GM21528 (cell line): ENCODE results near the gene FOXK2.
A peak's percentile ranks its signal among the peaks of the same experiment; 100 is the strongest.
"Not testable (repeated sequence)": the region's sequence is repeated elsewhere in the genome, so short reads cannot be mapped to it uniquely, and the experiment has no call there.

ENCODE experiments used
- ATAC-seq: cut with Tn5 transposase; IDR thresholded peaks from one replicate; pipeline ENCODE4 v1.9.1; 2021; ENCODE audit warnings: mild to moderate bottlenecking, moderate library complexity; ENCODE audit not compliant: unreplicated experiment, low FRiP score

The FOXK2 gene

DNA sequence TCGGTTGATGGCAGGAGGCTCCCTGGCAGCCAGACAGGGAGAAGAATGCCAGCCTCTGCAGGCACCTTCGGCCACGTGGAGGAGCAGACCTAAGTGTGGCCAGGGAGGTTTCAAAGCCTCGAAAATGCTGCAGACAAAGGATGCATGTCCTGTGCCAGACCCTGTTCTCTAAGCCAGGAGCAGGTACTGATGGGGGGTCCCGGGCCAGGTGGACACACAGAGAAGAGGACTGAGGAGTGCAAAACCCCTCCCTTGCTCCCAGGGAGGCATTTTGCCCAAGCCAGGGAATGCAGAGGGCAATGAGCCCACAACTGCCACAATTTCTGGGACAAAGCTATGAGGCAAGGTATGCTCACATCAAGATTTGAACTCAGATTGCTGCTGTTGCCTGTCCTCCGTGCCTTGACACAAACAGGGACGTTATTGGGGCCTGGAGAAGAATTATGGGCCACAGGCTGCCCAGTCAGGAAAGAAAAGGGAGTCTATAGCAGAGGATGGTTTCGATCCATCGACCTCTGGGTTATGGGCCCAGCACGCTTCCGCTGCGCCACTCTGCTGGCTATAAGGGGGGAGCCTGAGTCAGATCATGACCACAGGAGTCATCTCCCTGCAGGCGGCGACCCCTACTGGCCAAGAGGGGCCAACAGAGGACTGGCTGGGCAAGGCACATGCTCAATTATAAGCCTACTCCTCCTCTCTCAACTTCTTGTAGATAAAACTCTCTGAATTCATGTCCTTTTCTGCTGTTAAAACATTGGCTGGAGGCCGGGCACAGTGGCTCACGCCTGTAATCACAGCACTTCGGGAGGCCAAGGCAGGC lies 25.1 kb upstream of the FOXK2 start:
- ATAC-seq, result peak; percentile 46

DNA sequence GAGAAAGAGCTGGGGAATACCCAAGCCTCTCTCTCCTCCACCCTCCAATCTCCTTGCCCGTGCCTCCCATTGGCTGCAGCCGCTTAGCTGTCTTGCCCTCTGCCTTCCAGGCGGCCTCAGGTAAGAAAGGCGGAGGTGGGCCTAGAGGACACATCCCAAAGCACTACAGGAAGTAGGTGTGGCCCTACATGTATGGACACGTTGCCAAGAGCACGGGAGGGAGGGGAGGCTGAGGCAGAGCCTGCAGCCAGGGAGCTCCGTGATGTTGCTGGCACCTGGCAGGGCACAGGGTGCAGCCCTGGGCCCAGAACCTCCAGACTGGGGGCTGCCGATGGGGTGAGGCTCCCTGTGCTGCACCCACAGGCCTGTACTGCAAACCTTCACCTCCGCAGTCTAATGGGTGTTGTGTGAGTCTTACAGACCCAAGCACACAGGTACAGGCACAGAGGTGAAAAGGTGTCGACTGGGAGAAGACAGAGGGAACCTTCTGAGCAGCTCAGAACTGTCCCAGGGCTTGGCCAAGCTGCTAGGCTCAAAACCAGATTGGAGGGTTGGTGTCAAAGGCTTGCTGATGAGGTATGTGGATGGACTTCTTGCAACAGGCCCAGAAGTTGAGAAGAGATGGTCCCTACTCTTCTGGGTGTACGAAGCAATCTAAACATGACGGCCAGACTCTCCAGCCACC lies 23.5 kb upstream of the FOXK2 start:
- no peak for ATAC-seq

- peak; percentile 58 for ATAC-seq
These were observed 22.8 kb upstream of the FOXK2 start for GRCh38 chr17:82496529-82497434.

- no peak for ATAC-seq
These were observed 21.8 kb upstream of the FOXK2 start for GRCh38 chr17:82497483-82498405.

GRCh38 chr17:82502207-82502606 lies 17.3 kb upstream of the FOXK2 start:
- ATAC-seq, result no peak

- ATAC-seq, result no peak
These were observed 16.3 kb upstream of the FOXK2 start for GRCh38 chr17:82503094-82503727.

- ATAC-seq, result no peak
These were observed 15.7 kb upstream of the FOXK2 start for GRCh38 chr17:82503728-82504308.

DNA sequence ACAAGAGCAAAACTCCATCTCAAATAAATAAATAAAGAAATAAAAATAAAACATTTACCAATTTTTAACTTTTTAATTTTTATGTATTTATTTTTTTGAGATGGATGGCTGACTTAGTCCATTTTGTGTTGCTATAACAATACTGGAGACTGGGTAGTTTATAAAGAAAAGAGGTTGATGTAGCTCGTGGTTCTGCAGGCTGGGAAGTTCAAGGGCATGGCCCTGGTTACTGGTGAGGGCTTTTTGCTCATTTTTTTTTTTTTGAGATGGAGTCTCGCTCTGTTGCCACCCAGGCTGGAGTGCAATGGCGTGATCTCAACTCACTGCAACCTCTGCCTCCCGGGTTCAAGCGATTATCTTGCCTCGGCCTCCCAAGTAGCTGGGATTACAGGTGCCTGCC lies 14.2 kb upstream of the FOXK2 start:
- ATAC-seq, result no peak

DNA sequence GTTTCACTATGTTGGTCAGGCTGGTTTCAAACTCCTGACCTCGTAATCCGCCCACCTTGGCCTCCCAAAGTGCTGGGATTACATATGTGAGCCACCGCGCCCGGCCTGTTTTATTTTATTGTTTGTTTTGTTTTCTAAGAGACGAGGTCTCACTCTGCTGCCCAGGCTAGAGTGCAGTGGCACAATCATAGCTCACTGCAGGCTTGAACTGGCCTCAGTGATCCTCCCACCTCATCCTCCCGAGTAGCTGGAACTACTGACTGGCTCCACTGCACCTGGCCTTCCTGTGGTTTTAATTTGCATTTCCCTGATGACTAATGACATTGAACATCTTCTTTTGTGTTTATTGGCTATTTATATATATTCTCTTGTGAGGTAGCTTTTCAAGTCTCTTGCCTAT lies 13.1 kb upstream of the FOXK2 start:
- ATAC-seq, result peak; percentile 84

- no peak for ATAC-seq
These were observed 11.8 kb upstream of the FOXK2 start for GRCh38 chr17:82507631-82508175.

GRCh38 chr17:82511642-82512041 lies 7.9 kb upstream of the FOXK2 start:
- ATAC-seq, result not testable (repeated sequence)

DNA sequence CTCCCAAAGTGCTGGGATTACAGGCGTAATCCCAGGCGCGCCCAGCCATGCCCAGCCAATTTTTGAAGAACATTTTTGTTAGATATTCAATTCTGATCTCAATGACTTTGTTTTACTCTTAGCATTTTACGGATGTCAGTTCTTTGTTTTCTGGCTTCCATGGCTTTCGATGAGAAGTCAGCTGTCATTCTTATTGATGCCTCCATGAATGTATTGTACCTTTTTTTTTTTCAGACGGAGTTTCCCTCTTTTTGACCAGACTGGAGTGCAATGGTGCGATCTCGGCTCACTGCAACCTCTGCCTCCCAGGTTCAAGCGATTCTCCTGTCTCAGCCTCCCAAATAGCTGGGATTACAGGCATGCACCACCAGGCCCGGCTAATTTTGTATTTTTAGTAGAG lies 5.7 kb upstream of the FOXK2 start:
- not testable (repeated sequence) for ATAC-seq

DNA sequence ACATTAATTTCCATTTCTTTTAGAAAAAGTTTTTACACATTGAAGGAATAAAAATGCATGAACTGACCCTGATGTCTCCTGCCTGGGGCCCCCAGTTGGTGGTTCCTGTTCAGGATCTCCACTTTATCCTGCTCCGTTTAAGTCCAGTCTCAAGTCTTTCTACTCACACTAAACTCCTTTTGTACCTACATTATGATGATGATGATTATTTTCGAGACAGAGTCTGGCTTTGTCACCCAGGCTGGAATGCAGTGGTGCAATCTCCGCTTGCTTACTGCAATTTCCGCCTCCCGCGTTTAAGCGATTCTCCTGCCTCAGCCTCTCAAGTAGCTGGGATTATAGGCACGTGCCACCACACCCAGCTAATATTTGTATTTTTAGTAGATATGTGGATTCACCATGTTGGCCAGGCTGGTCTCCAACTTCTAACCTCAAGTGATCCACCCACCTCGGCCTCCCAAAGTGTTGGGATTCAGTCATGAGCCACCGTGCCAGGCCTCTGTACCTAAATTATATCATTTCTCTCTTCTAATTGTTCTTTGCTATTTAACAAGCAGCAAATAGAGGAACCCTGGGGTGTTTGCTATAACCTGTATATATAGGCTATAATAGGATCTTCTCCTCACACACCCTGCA lies 2.2 kb upstream of the FOXK2 start:
- ATAC-seq, result no peak

- ATAC-seq, result peak; percentile 20
These were observed 705 bp downstream of the FOXK2 start for GRCh38 chr17:82519971-82520903.

- no peak for ATAC-seq
These were observed 5.0 kb downstream of the FOXK2 start for GRCh38 chr17:82524540-82524939.

- no peak for ATAC-seq
These were observed 6.2 kb downstream of the FOXK2 start for GRCh38 chr17:82525712-82526111.

DNA sequence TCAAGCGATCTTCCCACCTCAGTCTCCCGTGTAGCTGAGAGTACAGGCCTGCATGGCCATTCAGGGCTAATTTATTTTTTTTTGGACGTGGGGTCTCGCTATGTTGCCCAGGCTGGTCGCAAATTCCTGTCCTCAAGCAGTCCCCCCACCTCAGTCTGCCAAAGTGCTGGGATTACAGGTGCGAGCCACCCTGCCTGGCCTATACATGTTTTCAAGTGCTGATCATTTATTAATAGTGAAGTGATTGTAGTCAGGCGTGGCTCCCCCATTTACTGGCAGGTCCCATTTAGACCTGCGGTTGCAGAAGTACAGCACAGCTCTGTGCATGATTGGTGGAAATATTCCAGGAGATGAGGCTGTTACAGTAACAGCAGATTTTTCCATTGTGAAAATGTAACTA lies 8.4 kb downstream of the FOXK2 start:
- ATAC-seq, result no peak
